MM.1S (cell line): ENCODE data around the gene TFR2.

ENCODE experiments used
- CTCF ChIP-seq: fragments of 300-600 bp; sonication (generic); IDR thresholded peaks from 2 replicates; pipeline ENCODE4 v1.5.1; 2016; ENCODE audit warnings: antibody characterized with exemption, low read length, mixed read lengths
- EZH2 ChIP-seq: fragments of 300-600 bp; sonication (generic); optimal IDR thresholded peaks from 2 replicates; pipeline ENCODE3; 2017; ENCODE audit warnings: low read depth, mild to moderate bottlenecking, antibody characterized with exemption, low read length, mixed read lengths

GRCh38 chr7:100670074-100670473 is 28.7 kb upstream of the TFR2 start:
- TF ChIP-seq CTCF (no peak), EZH2 (no peak)
